ENCODE data around the gene VTA1.
"Not testable (repeated sequence)": the region's sequence is repeated elsewhere in the genome, so short reads cannot be mapped to it uniquely, and the experiment has no call there.

VTA1 gene

GRCh38 chr6:142178129-142178528 lies 31.1 kb downstream of the VTA1 start:
- ATAC-seq (replicated peaks; ENCODE audit: extremely low read depth, poor library complexity, severe bottlenecking) (no peak), DNase-seq (ENCODE audit: low spot score in 2 of 2) (no peak)
- Mint-ChIP-seq H3K36me3 (ENCODE audit: insufficient read depth) (peaks cover 33% of the 10 kb centered on the region), H3K27me3 (no peaks in the 10 kb centered on the region), H3K4me3 (no peak overlapping the region), H3K9me3 (no peaks in the 10 kb centered on the region), H3K4me1 (peaks cover 30% of the 10 kb centered on the region), H3K27ac (ENCODE audit: low read depth) (no peak overlapping the region)

GRCh38 chr6:142182004-142182403 lies 34.9 kb downstream of the VTA1 start:
- Mint-ChIP-seq H3K27me3 (no peaks in the 10 kb centered on the region), H3K4me1 (peaks cover 30% of the 10 kb centered on the region), H3K36me3 (ENCODE audit: insufficient read depth) (peaks cover 12% of the 10 kb centered on the region), H3K9me3 (no peaks in the 10 kb centered on the region), H3K27ac (ENCODE audit: low read depth) (no peak overlapping the region), H3K4me3 (no peak overlapping the region)
- no peak for ATAC-seq (replicated peaks; ENCODE audit: extremely low read depth, poor library complexity, severe bottlenecking)
- DNase-seq (ENCODE audit: low spot score in 2 of 2) = no peak

DNA sequence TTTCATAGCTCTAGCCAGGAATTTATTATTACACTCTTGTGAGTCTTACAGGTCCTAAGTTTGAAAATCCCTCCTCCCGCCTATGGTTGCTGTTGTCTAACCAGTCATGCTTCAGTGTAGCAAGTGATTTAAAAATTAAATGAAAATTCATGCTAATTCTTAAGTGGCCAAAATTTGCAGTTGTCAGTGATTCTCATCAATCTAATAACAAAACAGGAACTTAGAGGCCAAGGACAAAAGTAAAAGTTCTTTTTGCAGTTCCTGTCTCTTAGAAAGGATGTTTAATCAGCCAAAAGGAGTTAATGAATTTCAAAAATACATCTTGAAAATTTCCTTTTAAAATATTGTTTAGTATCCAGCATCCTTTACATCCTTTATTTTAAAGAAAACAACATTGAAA lies 36.3 kb downstream of the VTA1 start:
- Mint-ChIP-seq H3K9me3 (no peaks in the 10 kb centered on the region), H3K27ac (ENCODE audit: low read depth) (no peak overlapping the region), H3K36me3 (ENCODE audit: insufficient read depth) (peaks cover 5% of the 10 kb centered on the region), H3K27me3 (no peaks in the 10 kb centered on the region), H3K4me1 (peaks cover 31% of the 10 kb centered on the region), H3K4me3 (no peak overlapping the region)
- ATAC-seq (replicated peaks; ENCODE audit: extremely low read depth, poor library complexity, severe bottlenecking) = no peak
- DNase-seq (ENCODE audit: low spot score in 2 of 2) = no peak

- Mint-ChIP-seq H3K36me3 (ENCODE audit: insufficient read depth) (peaks cover 4% of the 10 kb centered on the region), H3K4me3 (no peak overlapping the region), H3K9me3 (no peaks in the 10 kb centered on the region), H3K27ac (ENCODE audit: low read depth) (no peak overlapping the region), H3K27me3 (no peaks in the 10 kb centered on the region), H3K4me1 (peaks cover 31% of the 10 kb centered on the region)
- DNase-seq (ENCODE audit: low spot score in 2 of 2) (no peak), ATAC-seq (replicated peaks; ENCODE audit: extremely low read depth, poor library complexity, severe bottlenecking) (no peak)
Measured at GRCh38 chr6:142184307-142184706, 37.2 kb downstream of the VTA1 start.

GRCh38 chr6:142185641-142186040 lies 38.6 kb downstream of the VTA1 start:
- Mint-ChIP-seq H3K4me1 (peaks cover 28% of the 10 kb centered on the region), H3K27ac (ENCODE audit: low read depth) (peak overlapping the region; percentile 4), H3K36me3 (ENCODE audit: insufficient read depth) (peaks cover 8% of the 10 kb centered on the region), H3K9me3 (no peaks in the 10 kb centered on the region), H3K4me3 (no peak overlapping the region), H3K27me3 (no peaks in the 10 kb centered on the region)
- ATAC-seq (replicated peaks; ENCODE audit: extremely low read depth, poor library complexity, severe bottlenecking) (no peak), DNase-seq (ENCODE audit: low spot score in 2 of 2) (no peak)

DNA sequence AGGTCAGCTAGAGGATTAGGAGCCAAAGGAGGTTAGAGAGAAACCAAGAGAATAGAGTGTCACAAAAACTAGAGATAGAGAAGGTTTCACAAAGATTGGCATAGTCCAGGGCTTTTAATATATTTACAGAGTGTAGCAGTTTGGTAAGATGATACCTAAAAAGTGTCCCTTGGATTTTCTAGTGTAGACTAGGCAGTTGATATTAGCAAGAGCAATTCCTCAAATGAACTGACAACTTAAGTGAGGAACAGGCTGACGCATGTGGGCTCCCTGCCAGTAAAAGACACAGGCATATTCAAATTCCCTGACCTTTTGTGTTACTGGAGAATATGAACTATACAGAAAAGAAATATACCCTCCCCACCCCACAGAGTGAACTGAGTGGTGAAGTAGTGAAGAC lies 40.1 kb downstream of the VTA1 start:
- Mint-ChIP-seq H3K27ac (ENCODE audit: low read depth) (no peak overlapping the region), H3K9me3 (no peaks in the 10 kb centered on the region), H3K27me3 (no peaks in the 10 kb centered on the region), H3K4me1 (peaks cover 21% of the 10 kb centered on the region), H3K4me3 (no peak overlapping the region), H3K36me3 (ENCODE audit: insufficient read depth) (peaks cover 8% of the 10 kb centered on the region)
- ATAC-seq (replicated peaks; ENCODE audit: extremely low read depth, poor library complexity, severe bottlenecking) (no peak), DNase-seq (ENCODE audit: low spot score in 2 of 2) (no peak)

- not testable (repeated sequence) for H3K36me3 Mint-ChIP-seq (ENCODE audit: insufficient read depth); H3K4me3 Mint-ChIP-seq; DNase-seq (ENCODE audit: low spot score in 2 of 2); H3K27ac Mint-ChIP-seq (ENCODE audit: low read depth); H3K27me3 Mint-ChIP-seq; H3K9me3 Mint-ChIP-seq; ATAC-seq (replicated peaks; ENCODE audit: extremely low read depth, poor library complexity, severe bottlenecking)
- H3K4me1 Mint-ChIP-seq = peaks cover 18% of the 10 kb centered on the region
Measured at GRCh38 chr6:142188341-142188740, 41.3 kb downstream of the VTA1 start.

GRCh38 chr6:142189057-142189456 lies 42.0 kb downstream of the VTA1 start:
- no peak overlapping the region for H3K27ac Mint-ChIP-seq (ENCODE audit: low read depth)
- peaks cover 25% of the 10 kb centered on the region for H3K4me1 Mint-ChIP-seq
- DNase-seq (ENCODE audit: low spot score in 2 of 2) (no peak), ATAC-seq (replicated peaks; ENCODE audit: extremely low read depth, poor library complexity, severe bottlenecking) (no peak)
- no peaks in the 10 kb centered on the region for H3K9me3 Mint-ChIP-seq
- H3K27me3 Mint-ChIP-seq = no peaks in the 10 kb centered on the region
- no peak overlapping the region for H3K4me3 Mint-ChIP-seq
- H3K36me3 Mint-ChIP-seq (ENCODE audit: insufficient read depth) = peaks cover 6% of the 10 kb centered on the region

DNA sequence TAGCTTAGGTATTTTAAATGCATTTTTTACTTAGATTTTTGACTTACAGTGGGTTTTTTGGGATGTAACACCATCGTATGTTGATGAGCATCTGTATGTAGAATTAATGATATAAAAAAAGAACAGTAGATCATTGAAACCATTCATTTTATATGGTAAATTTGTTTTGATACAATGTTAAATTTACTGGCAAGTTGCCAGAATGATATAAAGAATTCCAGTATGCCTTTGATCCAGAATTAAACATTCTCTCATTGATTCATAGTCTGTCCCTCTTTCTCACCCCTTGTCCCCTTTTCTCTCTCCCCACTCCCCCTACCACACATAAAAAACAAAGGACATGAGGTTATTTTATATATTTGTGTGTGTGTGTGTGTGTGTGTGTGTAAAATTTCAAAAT lies 45.3 kb downstream of the VTA1 start:
- H3K36me3 Mint-ChIP-seq (ENCODE audit: insufficient read depth) = peaks cover 4% of the 10 kb centered on the region
- H3K4me3 Mint-ChIP-seq = no peak overlapping the region
- no peaks in the 10 kb centered on the region for H3K9me3 Mint-ChIP-seq
- DNase-seq (ENCODE audit: low spot score in 2 of 2) (no peak), ATAC-seq (replicated peaks; ENCODE audit: extremely low read depth, poor library complexity, severe bottlenecking) (no peak)
- H3K27me3 Mint-ChIP-seq = no peaks in the 10 kb centered on the region
- H3K27ac Mint-ChIP-seq (ENCODE audit: low read depth) = no peak overlapping the region
- peaks cover 32% of the 10 kb centered on the region for H3K4me1 Mint-ChIP-seq

DNA sequence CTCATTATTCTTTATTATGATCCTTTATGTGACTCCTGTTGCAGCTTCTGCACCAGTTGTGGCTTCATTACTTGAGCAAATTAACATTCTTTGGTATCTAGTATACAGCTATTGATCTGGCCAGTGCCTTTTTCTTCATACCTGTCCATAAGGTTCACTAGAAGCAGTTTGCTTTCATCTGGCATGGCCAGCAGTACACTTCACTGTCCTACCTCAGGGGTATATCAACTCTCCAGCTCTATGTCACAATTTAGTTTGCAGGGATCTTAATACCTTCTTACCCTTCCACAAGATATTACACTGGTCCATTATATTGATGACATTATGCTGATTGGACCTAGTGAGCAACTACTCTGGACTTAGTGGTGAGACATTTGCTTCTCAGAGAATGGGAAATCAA lies 46.6 kb downstream of the VTA1 start:
- H3K27ac Mint-ChIP-seq (ENCODE audit: low read depth) = no peak overlapping the region

DNA sequence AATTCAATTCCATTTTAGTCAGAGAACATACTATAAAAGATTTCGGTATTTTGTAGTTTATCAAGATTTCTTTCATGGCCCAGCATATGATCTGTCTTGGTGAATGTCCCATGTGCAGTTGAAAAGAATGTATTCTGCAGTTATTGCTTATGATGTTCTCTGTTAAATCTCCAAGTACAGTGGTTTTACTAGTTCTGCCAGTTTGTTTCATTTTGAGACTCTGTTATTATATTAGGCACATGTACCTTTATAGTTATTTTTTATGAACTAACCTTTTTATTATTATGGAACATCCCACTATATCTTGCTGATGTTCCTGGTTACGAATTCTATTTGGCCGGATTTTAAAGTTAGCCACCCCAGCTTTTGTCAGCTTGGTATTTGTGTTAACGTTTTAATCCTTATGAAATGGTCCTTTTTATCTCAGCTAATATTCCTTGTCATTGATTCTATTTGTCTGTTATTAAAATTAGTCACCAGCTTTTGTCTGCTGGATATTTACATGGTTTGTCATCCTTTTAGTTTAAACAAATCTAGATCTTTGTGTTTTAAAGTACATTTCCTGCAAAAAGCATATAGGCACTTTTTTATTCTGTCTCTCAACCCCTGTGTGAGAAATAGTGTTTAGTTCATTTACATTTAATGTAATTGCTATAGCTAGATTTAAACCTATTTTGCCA lies 48.9 kb downstream of the VTA1 start:
- Mint-ChIP-seq H3K36me3 (ENCODE audit: insufficient read depth) (peaks cover 13% of the 10 kb centered on the region), H3K9me3 (no peaks in the 10 kb centered on the region), H3K4me1 (peaks cover 41% of the 10 kb centered on the region), H3K27me3 (no peaks in the 10 kb centered on the region), H3K27ac (ENCODE audit: low read depth) (peak overlapping the region; percentile 85), H3K4me3 (no peak overlapping the region)
- ATAC-seq (replicated peaks; ENCODE audit: extremely low read depth, poor library complexity, severe bottlenecking) (no peak), DNase-seq (ENCODE audit: low spot score in 2 of 2) (no peak)

More for the DNA sequence above, 46.6 kb downstream of the VTA1 start:
- H3K36me3 Mint-ChIP-seq (ENCODE audit: insufficient read depth) = peaks cover 10% of the 10 kb centered on the region
- H3K4me1 Mint-ChIP-seq = peaks cover 36% of the 10 kb centered on the region
- H3K9me3 Mint-ChIP-seq = no peaks in the 10 kb centered on the region
- no peaks in the 10 kb centered on the region for H3K27me3 Mint-ChIP-seq
- no peak for ATAC-seq (replicated peaks; ENCODE audit: extremely low read depth, poor library complexity, severe bottlenecking)
- DNase-seq (ENCODE audit: low spot score in 2 of 2) = no peak
- H3K4me3 Mint-ChIP-seq = no peak overlapping the region

DNA sequence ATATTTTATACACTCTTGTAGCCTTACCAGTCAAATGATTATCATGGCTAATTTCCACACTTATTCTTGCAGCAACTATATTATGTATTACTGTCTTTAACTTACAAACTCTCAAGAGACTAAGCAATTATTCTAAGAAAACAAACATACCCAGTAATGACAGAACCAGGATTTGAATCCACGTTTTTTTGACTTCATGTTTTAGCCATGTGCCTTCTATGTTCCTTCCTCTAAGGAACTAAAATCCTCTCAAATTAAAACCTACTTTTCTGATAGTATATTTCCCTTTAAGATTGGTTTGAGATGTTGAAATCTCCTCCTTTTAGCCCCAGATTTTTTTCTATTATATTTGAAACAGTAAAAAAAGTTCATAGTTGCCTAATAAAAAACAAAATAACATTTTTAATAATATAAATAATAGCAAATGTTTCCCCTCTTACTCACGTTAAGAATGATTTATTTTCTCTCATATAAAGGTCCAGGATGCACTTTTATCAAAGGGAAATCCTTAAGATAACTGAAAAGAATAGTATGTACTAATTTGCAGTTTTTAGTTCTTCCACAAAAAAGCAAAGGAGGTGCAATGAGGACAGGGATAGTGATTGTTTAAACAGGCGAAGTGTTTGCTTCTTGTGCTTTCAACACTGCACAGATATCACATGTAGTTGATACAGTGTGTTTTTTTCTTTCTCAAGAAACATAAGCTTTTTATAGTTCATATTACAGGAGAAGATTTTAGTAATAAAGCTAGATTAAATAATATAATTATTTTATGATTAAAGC lies 54.0 kb downstream of the VTA1 start:
- no peak for DNase-seq (ENCODE audit: low spot score in 2 of 2)
- no peaks in the 10 kb centered on the region for H3K9me3 Mint-ChIP-seq
- H3K27ac Mint-ChIP-seq (ENCODE audit: low read depth) = no peak overlapping the region
- H3K4me1 Mint-ChIP-seq = peaks cover 19% of the 10 kb centered on the region
- no peak overlapping the region for H3K4me3 Mint-ChIP-seq
- H3K27me3 Mint-ChIP-seq = no peaks in the 10 kb centered on the region
- peaks cover 29% of the 10 kb centered on the region for H3K36me3 Mint-ChIP-seq (ENCODE audit: insufficient read depth)
- no peak for ATAC-seq (replicated peaks; ENCODE audit: extremely low read depth, poor library complexity, severe bottlenecking)

GRCh38 chr6:142207265-142207877 lies 60.3 kb downstream of the VTA1 start:
- peaks cover 1% of the 10 kb centered on the region for H3K9me3 Mint-ChIP-seq
- peaks cover 6% of the 10 kb centered on the region for H3K4me1 Mint-ChIP-seq
- no peaks in the 10 kb centered on the region for H3K27me3 Mint-ChIP-seq
- peak; percentile 46 for ATAC-seq (replicated peaks; ENCODE audit: extremely low read depth, poor library complexity, severe bottlenecking)
- H3K36me3 Mint-ChIP-seq (ENCODE audit: insufficient read depth) = peaks cover 35% of the 10 kb centered on the region
- peak overlapping the region; percentile 58 for H3K27ac Mint-ChIP-seq (ENCODE audit: low read depth)
- no peak overlapping the region for H3K4me3 Mint-ChIP-seq
- DNase-seq (ENCODE audit: low spot score in 2 of 2) = no peak

Measured in central memory CD8-positive, alpha-beta T cell (primary cell).